Measurements from ENCODE around the gene LMF2.

The LMF2 gene

GRCh38 chr22:50473855-50474671, 33.4 kb downstream of the LMF2 start:
- CTCF ChIA-PET, result interaction anchor here (0.7 to 2.7 kb wide), 7 partner anchors 20 to 90 kb away, joined by 3 to 24 read pairs (median 4); partner anchors contain the start of gene SCO2
- Histone ChIP-seq H3K9me3 (ENCODE audit: control insufficient read depth, insufficient read depth, low read depth, low read length) (no peaks in the 10 kb centered on the region), H3K27ac (ENCODE audit: extremely low read depth, low read depth, low read length) (peak overlapping the region; percentile 87), H3K4me3 (ENCODE audit: low read depth, low read length) (peak overlapping the region; percentile 76), H3K4me1 (ENCODE audit: control insufficient read depth, insufficient read depth, low read length) (peaks cover 27% of the 10 kb centered on the region), H3K36me3 (ENCODE audit: control insufficient read depth in 2 of 2, insufficient read depth in 1 of 2, low read length in 2 of 2) (peaks cover 4 to 34% of the 10 kb centered on the region in 2 experiments; a peak in 2 of 3 replicates)
- POLR2A ChIA-PET, result interaction anchor here (1.0 to 2.3 kb wide), 8 partner anchors 14 to 89 kb away, joined by 3 to 12 read pairs (median 6); partner anchors contain the start of genes LMF2, NCAPH2, SCO2 and SYCE3
- TF ChIP-seq ZNF660 (tag by site-specific recombination; IDR thresholded peaks at IDR 0.05) (peak; percentile 76; the same call in 1 of the 2 replicates), ZBTB17 (tag by site-specific recombination; IDR thresholded peaks at IDR 0.05) (peak; percentile 93), EGR2 (tag by site-specific recombination; IDR thresholded peaks at IDR 0.05; ENCODE audit: low read depth) (peak; percentile 55; the same call in 1 of the 2 replicates), ZNF292 (tag by site-specific recombination; IDR thresholded peaks at IDR 0.05; ENCODE audit: borderline replicate concordance, low read depth) (no peak), SP2 (tag by site-specific recombination; IDR thresholded peaks at IDR 0.05) (peak; percentile 64), ATF2 (tag by site-specific recombination; IDR thresholded peaks at IDR 0.05; ENCODE audit: low read depth) (peak; percentile 86), KLF16 (tag by site-specific recombination; IDR thresholded peaks at IDR 0.05) (0 out of 2 replicates have a peak, but pooled peaks have one; percentile 44), ZNF184 (tag by site-specific recombination; IDR thresholded peaks at IDR 0.05) (no peak), KLF1 (tag by site-specific recombination; IDR thresholded peaks at IDR 0.05) (peak; percentile 52), PATZ1 (tag by site-specific recombination; IDR thresholded peaks at IDR 0.05) (peak; percentile 61), ZNF670 (tag by site-specific recombination; IDR thresholded peaks at IDR 0.05; ENCODE audit: low read depth) (no peak), GLI4 (tag by site-specific recombination; IDR thresholded peaks at IDR 0.05) (peak; percentile 82; the same call in 1 of the 2 replicates), ZFHX2 (tag by site-specific recombination; conservative IDR thresholded peaks at IDR 0.05) (peak; percentile 55), ZNF501 (tag by site-specific recombination; IDR thresholded peaks at IDR 0.05) (no peak), REST (tag by site-specific recombination; IDR thresholded peaks at IDR 0.05) (peak; percentile 58; the same call in 1 of the 2 replicates), ZBTB8A (tag by site-specific recombination; IDR thresholded peaks at IDR 0.05) (peak; percentile 26; the same call in 1 of the 2 replicates), GLIS1 (tag by site-specific recombination; IDR thresholded peaks at IDR 0.05) (peak; percentile 100), TCF7L2 (IDR thresholded peaks at IDR 0.05; ENCODE audit: borderline replicate concordance, low read depth, low read length) (no peak), SP7 (tag by site-specific recombination; IDR thresholded peaks at IDR 0.05) (0 out of 2 replicates have a peak, but pooled peaks have one; percentile 40), ZEB2 (tag by site-specific recombination; IDR thresholded peaks at IDR 0.05) (peak; percentile 71), BCL11A (tag by site-specific recombination; IDR thresholded peaks at IDR 0.05; ENCODE audit: low read depth) (peak; percentile 12)
- TF ChIP-seq, protein P1, sequence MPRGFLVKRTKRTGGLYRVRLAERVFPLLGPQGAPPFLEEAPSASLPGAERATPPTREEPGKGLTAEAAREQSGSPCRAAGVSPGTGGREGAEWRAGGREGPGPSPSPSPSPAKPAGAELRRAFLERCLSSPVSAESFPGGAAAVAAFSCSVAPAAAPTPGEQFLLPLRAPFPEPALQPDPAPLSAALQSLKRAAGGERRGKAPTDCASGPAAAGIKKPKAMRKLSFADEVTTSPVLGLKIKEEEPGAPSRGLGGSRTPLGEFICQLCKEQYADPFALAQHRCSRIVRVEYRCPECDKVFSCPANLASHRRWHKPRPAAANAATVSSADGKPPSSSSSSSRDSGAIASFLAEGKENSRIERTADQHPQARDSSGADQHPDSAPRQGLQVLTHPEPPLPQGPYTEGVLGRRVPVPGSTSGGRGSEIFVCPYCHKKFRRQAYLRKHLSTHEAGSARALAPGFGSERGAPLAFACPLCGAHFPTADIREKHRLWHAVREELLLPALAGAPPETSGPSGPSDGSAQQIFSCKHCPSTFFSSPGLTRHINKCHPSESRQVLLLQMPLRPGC (tag by site-specific recombination; IDR thresholded peaks at IDR 0.05), result peak; percentile 23
- TF ChIP-seq, protein P2, sequence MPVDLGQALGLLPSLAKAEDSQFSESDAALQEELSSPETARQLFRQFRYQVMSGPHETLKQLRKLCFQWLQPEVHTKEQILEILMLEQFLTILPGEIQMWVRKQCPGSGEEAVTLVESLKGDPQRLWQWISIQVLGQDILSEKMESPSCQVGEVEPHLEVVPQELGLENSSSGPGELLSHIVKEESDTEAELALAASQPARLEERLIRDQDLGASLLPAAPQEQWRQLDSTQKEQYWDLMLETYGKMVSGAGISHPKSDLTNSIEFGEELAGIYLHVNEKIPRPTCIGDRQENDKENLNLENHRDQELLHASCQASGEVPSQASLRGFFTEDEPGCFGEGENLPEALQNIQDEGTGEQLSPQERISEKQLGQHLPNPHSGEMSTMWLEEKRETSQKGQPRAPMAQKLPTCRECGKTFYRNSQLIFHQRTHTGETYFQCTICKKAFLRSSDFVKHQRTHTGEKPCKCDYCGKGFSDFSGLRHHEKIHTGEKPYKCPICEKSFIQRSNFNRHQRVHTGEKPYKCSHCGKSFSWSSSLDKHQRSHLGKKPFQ (tag by site-specific recombination; IDR thresholded peaks at IDR 0.05), result no peak
- TF ChIP-seq, protein P3, sequence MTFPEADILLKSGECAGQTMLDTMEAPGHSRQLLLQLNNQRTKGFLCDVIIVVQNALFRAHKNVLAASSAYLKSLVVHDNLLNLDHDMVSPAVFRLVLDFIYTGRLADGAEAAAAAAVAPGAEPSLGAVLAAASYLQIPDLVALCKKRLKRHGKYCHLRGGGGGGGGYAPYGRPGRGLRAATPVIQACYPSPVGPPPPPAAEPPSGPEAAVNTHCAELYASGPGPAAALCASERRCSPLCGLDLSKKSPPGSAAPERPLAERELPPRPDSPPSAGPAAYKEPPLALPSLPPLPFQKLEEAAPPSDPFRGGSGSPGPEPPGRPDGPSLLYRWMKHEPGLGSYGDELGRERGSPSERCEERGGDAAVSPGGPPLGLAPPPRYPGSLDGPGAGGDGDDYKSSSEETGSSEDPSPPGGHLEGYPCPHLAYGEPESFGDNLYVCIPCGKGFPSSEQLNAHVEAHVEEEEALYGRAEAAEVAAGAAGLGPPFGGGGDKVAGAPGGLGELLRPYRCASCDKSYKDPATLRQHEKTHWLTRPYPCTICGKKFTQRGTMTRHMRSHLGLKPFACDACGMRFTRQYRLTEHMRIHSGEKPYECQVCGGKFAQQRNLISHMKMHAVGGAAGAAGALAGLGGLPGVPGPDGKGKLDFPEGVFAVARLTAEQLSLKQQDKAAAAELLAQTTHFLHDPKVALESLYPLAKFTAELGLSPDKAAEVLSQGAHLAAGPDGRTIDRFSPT (tag by site-specific recombination; IDR thresholded peaks at IDR 0.05), result peak; percentile 86
